HepG2 (cell line): ENCODE data around the gene ULBP1. TPM values are rescaled to one million over a fixed set of nuclear protein-coding genes. Genes with fewer than 3 reads are reported as not detected.
A peak's percentile ranks its signal among the peaks of the same experiment; 100 is the strongest.

Experiments used
- ATAC-seq: fragments of 200-7000 bp; cut with Tn5 transposase; 3 replicates; pipeline ENCODE4 v1.9.1; 2020; ENCODE audit warnings: mild to moderate bottlenecking, moderate library complexity
- BruUV-seq: library from RNA; stranded (reverse); fragments of 400-500 nt; replicated peaks from 2 replicates; lab custom pipeline; 2021; lab: Mats Ljungman, UMichigan
- CTCF ChIA-PET: fragments of 300-600 bp; formaldehyde crosslinking; extraction: SDS; loops from one replicate; lab custom pipeline; 2021; ENCODE audit warnings: low total read pairs, inconsistent platforms, low intra/inter-chr PET ratio; lab: Yijun Ruan, JAX
- POLR2A ChIA-PET: fragments of 350-600 bp; sonication (Branson Sonifier 250); formaldehyde crosslinking; loops from one replicate; lab custom pipeline; 2020; ENCODE audit warnings: antibody characterized with exemption, inconsistent platforms; lab: Yijun Ruan, JAX
- DNase-seq: peaks from one replicate; pipeline ENCODE4 v3.0.0-alpha.2; 2015; ENCODE audit warnings: low spot score
- FAIRE-seq: peaks from 3 replicates; lab custom pipeline; 2011; peaks lifted over from hg19 to GRCh38; lab: Jason Lieb, UNC
- H2AFZ ChIP-seq: one replicate; pipeline ENCODE4 v1.6.1; 2011; ENCODE audit warnings: low read length, inconsistent platforms
- H3K27ac ChIP-seq: fragments of 300-600 bp; 3 replicates; pipeline ENCODE4 v1.8.0; 2011; ENCODE audit warnings: mixed run types, mild to moderate bottlenecking, mixed read lengths, low read length, inconsistent platforms; ENCODE audit not compliant: insufficient read depth; ENCODE audit errors: extremely low read length
- H3K27me3 ChIP-seq, 2 experiments: fragments of 200-600 bp in 1 of 2; 2 replicates in 1 of 2; 3 replicates in 1 of 2; pipeline versions ENCODE4 v1.6.0 to v1.8.0; 2011; ENCODE audit warnings: low read length in 2 of 2, mild to moderate bottlenecking in 2 of 2, moderate library complexity in 2 of 2, inconsistent platforms in 1 of 2; ENCODE audit not compliant: insufficient read depth in 2 of 2, control insufficient read depth in 1 of 2
- H3K36me3 ChIP-seq, 2 experiments: fragments of 200-600 bp in 1 of 2; replicated peaks in 1 of 2; 2 replicates in 1 of 2; 3 replicates in 1 of 2; pipeline versions ENCODE4 v1.5.1 to v1.8.0; 2011; ENCODE audit warnings: low read length in 2 of 2, inconsistent platforms in 1 of 2; ENCODE audit not compliant: insufficient read depth in 2 of 2, control insufficient read depth in 1 of 2
- H3K4me1 ChIP-seq: 2 replicates; pipeline ENCODE4 v1.5.1; 2012; ENCODE audit warnings: low read length, inconsistent platforms; ENCODE audit not compliant: insufficient read depth
- H3K4me2 ChIP-seq: 2 replicates; pipeline ENCODE4 v1.6.0; 2011; ENCODE audit warnings: low read depth, low read length, inconsistent platforms
- H3K4me3 ChIP-seq, 3 experiments: fragments of 200-600 bp in 1 of 3; sonication (generic), shearing (Covaris generic) in 1 of 3; replicated peaks in 1 of 3; 2 replicates each; pipeline ENCODE4 v1.5.1; 2011 to 2016; ENCODE audit warnings: low read length in 3 of 3, inconsistent platforms in 2 of 3, low read depth in 2 of 3, mild to moderate bottlenecking in 2 of 3, control low read depth in 1 of 3, mixed read lengths in 1 of 3; ENCODE audit not compliant: insufficient read depth in 1 of 3
- H3K79me2 ChIP-seq: one replicate; pipeline ENCODE4 v1.6.1; 2011; ENCODE audit warnings: low read length, inconsistent platforms; ENCODE audit not compliant: insufficient read depth
- H3K9ac ChIP-seq: 2 replicates; pipeline ENCODE4 v1.6.0; 2011; ENCODE audit warnings: mild to moderate bottlenecking, low read depth, low read length, inconsistent platforms; ENCODE audit not compliant: insufficient read depth
- H3K9me3 ChIP-seq: 2 replicates; pipeline ENCODE4 v1.5.1; 2012; ENCODE audit warnings: mild to moderate bottlenecking, low read length
- H4K20me1 ChIP-seq: 2 replicates; pipeline ENCODE4 v1.6.0; 2011; ENCODE audit warnings: inconsistent platforms, mild to moderate bottlenecking, low read length, moderate library complexity; ENCODE audit not compliant: insufficient read depth
- BORCS8-MEF2B ChIP-seq: sonication (generic); formaldehyde crosslinking; IDR thresholded peaks from 2 replicates; pipeline ENCODE4 v1.8.0; 2022; ENCODE audit warnings: mild to moderate bottlenecking, missing genetic modification reagents
- FOSL2 ChIP-seq: sonication (generic); formaldehyde crosslinking; IDR thresholded peaks from 2 replicates; pipeline ENCODE4 v1.4.0; 2020; ENCODE audit warnings: missing genetic modification reagents
- FUBP1 ChIP-seq: sonication (generic); formaldehyde crosslinking; IDR thresholded peaks from 2 replicates; pipeline ENCODE4 v1.5.1; 2020; ENCODE audit warnings: missing genetic modification reagents, mild to moderate bottlenecking, borderline replicate concordance
- HNRNPL ChIP-seq: fragments of 200-400 bp; formaldehyde crosslinking; IDR thresholded peaks from 2 replicates; pipeline ENCODE4 v1.6.1; 2017; ENCODE audit warnings: mild to moderate bottlenecking, low read depth, low read length
- KAT7 ChIP-seq: IDR thresholded peaks from 2 replicates; pipeline ENCODE4 v1.6.1; 2018; ENCODE audit warnings: borderline replicate concordance, missing compliant biosample characterization
- ZHX1 ChIP-seq: sonication (generic); formaldehyde crosslinking; IDR thresholded peaks from 2 replicates; pipeline ENCODE4 v1.8.1; 2022; ENCODE audit warnings: low read depth, mild to moderate bottlenecking, missing genetic modification reagents
- ZNF703 ChIP-seq: sonication (generic); formaldehyde crosslinking; IDR thresholded peaks from 2 replicates; pipeline ENCODE4 v1.5.1; 2020; ENCODE audit warnings: missing genetic modification reagents, mild to moderate bottlenecking, moderate library complexity, borderline replicate concordance
- ZSCAN29 ChIP-seq: sonication (generic); formaldehyde crosslinking; conservative IDR thresholded peaks from 2 replicates; pipeline ENCODE4 v1.4.0; 2020; ENCODE audit warnings: mild to moderate bottlenecking, missing genetic modification reagents
- WGBS: methylation state at CpG from one replicate; pipeline ENCODE4 v1.1.6; 2017; ENCODE audit warnings: low lambda C conversion rate; 5-methylcytosine and 5-hydroxymethylcytosine counted together
- in situ Hi-C: cut with HindIII; loops from 2 replicates; pipeline ENCODE4 v1.10.0; 2017; ENCODE audit warnings: low pct_unique_long_range_greater_than_20kb; ENCODE audit not compliant: extremely low pct_ligation_motif_present
- intact Hi-C: fragments of 100-400 bp; cut with micrococcal nuclease; formaldehyde crosslinking; loops from one replicate; pipeline ENCODE4 v1.10.0; 2022; ENCODE audit not compliant: unreplicated experiment
- polyA plus RNA-seq, 8 experiments: library from polyadenylated mRNA; depleted of rRNA in 3 of 8; stranded (reverse) in 7 of 8; unstranded in 1 of 8; fragments of >200 nt; fragmentation: Illumina TruSeq in 4 of 8; extraction: Trizol in 4 of 8; gene quantifications; 2 replicates each; pipeline versions ENCODE4 v1.2.1 to v1.2.3, GENCODE V29; 2011 to 2016; ENCODE audit warnings: low read depth in 4 of 8, missing spikeins in 1 of 8, mixed read lengths in 1 of 8; ENCODE audit not compliant: insufficient read depth in 1 of 8
- total RNA-seq, 5 experiments: library from RNA; depleted of rRNA; stranded (reverse); fragments of >200 nt; fragmentation: Illumina TruSeq; extraction: Trizol; gene quantifications; 2 replicates each; pipeline ENCODE4 v1.2.3, GENCODE V29; 2016; ENCODE audit warnings: low read depth in 1 of 5
- TF ChIP-seq, protein P1 (sequence below): sonication (generic); formaldehyde crosslinking; IDR thresholded peaks from 2 replicates; pipeline ENCODE4 v1.8.0; 2023; ENCODE audit warnings: mild to moderate bottlenecking, missing genetic modification reagents
- TF ChIP-seq, protein P2 (sequence below): sonication (generic); formaldehyde crosslinking; IDR thresholded peaks from 2 replicates; pipeline ENCODE4 v1.5.0; 2020; ENCODE audit warnings: mild to moderate bottlenecking, missing genetic modification reagents, moderate library complexity
- TF ChIP-seq, protein P3 (sequence below): sonication (generic); IDR thresholded peaks from 2 replicates; pipeline ENCODE4 v1.6.1; 2016; ENCODE audit warnings: low read depth, borderline replicate concordance

ULBP1 gene
- total and polyA plus RNA-seq, 2 of the 13 experiments (the other 11 are each of a cell fraction or from before 2014, with no cell fraction given): 0.04 to 0.09 TPM

- TF ChIP-seq, protein P1, sequence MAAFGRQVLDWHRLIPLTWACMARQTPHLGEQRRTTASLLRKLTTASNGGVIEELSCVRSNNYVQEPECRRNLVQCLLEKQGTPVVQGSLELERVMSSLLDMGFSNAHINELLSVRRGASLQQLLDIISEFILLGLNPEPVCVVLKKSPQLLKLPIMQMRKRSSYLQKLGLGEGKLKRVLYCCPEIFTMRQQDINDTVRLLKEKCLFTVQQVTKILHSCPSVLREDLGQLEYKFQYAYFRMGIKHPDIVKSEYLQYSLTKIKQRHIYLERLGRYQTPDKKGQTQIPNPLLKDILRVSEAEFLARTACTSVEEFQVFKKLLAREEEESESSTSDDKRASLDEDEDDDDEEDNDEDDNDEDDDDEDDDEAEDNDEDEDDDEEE (CRISPR knock-in tag): no peak
- TF ChIP-seq, protein P2, sequence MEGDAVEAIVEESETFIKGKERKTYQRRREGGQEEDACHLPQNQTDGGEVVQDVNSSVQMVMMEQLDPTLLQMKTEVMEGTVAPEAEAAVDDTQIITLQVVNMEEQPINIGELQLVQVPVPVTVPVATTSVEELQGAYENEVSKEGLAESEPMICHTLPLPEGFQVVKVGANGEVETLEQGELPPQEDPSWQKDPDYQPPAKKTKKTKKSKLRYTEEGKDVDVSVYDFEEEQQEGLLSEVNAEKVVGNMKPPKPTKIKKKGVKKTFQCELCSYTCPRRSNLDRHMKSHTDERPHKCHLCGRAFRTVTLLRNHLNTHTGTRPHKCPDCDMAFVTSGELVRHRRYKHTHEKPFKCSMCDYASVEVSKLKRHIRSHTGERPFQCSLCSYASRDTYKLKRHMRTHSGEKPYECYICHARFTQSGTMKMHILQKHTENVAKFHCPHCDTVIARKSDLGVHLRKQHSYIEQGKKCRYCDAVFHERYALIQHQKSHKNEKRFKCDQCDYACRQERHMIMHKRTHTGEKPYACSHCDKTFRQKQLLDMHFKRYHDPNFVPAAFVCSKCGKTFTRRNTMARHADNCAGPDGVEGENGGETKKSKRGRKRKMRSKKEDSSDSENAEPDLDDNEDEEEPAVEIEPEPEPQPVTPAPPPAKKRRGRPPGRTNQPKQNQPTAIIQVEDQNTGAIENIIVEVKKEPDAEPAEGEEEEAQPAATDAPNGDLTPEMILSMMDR (CRISPR knock-in tag): peak; percentile 45
Observed at GRCh38 chr6:150006961-150007464, 43.3 kb downstream of the ULBP1 start (continued).

DNA sequence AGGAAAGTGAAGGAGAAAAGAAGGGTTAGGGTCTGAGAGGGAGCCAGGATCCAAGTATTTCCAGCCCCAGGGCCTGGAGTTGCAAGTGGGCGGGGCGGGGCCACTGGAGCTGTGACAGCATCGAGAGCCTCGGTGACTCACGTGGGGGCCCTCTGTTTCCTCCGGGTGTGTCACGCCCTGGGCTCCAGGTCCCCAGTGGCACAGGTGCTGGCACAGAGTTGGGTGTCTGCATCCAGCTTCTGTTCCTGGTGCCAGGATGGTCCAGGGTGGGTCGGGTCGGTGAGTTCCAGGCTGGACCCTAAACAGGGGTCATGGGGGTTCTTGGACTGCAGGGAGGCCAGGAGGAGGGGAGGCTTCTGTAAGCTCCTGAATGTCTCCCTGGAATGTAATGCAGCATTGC, 44.8 kb downstream of the ULBP1 start:
- 4% methylated on average over 9 of the region's 9 CpGs for WGBS
- no TSS peak for BruUV-seq
- H3K4me2 ChIP-seq: no peak overlapping the region
- peaks cover 13% of the 10 kb centered on the region; the same call in 1 of the 2 replicates for H3K4me1 ChIP-seq
- H3K27me3 ChIP-seq: peaks cover 5 to 48% of the 10 kb centered on the region in 2 experiments
- no peaks in the 10 kb centered on the region for H3K79me2 ChIP-seq
- CTCF ChIA-PET: interaction anchor here (2.4 kb wide), 1 partner anchor 8 kb away, joined by 8 read pairs; no protein-coding TSS in a partner anchor
- TF ChIP-seq KAT7 (CRISPR knock-in tag): no peak
- no peak for TF ChIP-seq ZHX1 (CRISPR knock-in tag)
- no peak for TF ChIP-seq BORCS8-MEF2B (CRISPR knock-in tag)
- no peak for TF ChIP-seq ZSCAN29
- no peak for TF ChIP-seq FUBP1
- peak; percentile 44; the same call in 1 of the 2 replicates for TF ChIP-seq FOSL2 (CRISPR knock-in tag)
- no peak for TF ChIP-seq ZNF703 (CRISPR knock-in tag)
- TF ChIP-seq, protein P3, sequence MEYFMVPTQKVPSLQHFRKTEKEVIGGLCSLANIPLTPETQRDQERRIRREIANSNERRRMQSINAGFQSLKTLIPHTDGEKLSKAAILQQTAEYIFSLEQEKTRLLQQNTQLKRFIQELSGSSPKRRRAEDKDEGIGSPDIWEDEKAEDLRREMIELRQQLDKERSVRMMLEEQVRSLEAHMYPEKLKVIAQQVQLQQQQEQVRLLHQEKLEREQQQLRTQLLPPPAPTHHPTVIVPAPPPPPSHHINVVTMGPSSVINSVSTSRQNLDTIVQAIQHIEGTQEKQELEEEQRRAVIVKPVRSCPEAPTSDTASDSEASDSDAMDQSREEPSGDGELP: no peak
- no peak for TF ChIP-seq HNRNPL
- no peak for ATAC-seq
- no peak for FAIRE-seq
- in situ Hi-C loops: loop anchor here (5.0 to 10.0 kb wide), 2 partner anchors 71 to 164 kb away; no protein-coding TSS in a partner anchor
- H3K4me3 ChIP-seq: no peak overlapping the region
- no peaks in the 10 kb centered on the region for H3K36me3 ChIP-seq
- POLR2A ChIA-PET: no interaction called here
- intact Hi-C loops: no loop called here
- no peak overlapping the region for H3K9ac ChIP-seq
- H4K20me1 ChIP-seq: no peaks in the 10 kb centered on the region
- H3K9me3 ChIP-seq: no peaks in the 10 kb centered on the region
- no peak overlapping the region for H2AFZ ChIP-seq
- H3K27ac ChIP-seq: no peak overlapping the region
- no peak for DNase-seq
